ENCODE data around the gene INSIG1.

Gene INSIG1

DNA sequence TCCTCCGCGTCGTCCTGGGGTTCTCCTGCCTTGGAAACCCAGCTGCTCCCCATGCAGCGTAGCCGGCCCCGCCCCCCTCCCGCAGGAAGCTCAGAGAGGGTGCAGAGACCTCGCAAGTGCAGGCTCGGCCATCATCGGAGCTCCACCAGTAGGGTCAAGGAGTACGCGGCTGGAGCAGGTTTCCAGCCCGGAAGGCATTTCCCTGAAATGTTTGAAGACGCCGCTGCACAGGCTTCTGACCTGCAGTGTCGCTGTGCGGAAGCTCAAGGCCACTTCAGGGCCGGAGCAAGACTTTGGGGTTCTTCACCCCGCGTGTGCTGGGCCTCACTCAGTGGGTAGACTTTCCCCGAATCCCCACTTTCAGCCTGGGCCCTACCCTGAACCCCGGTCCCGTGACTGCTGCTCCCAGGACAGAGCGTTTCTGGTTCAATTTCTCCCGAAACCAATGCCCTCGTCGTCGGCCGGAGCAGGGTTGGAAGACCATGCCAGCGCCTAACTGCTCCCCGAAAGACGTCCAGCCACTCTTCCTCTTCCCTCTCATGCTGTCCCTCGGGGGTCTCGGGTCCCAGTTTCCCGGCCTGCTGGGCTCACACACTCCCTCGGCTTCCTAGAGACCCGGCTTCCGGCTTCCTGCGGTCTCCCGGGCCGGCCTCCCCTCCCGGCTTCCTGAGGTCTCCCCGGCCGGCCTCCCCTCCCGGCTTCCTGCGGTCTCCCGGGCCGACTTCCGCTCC lies 52.1 kb downstream of the INSIG1 start:
- DNase-seq (ENCODE audit: low read depth) = no peak

DNA sequence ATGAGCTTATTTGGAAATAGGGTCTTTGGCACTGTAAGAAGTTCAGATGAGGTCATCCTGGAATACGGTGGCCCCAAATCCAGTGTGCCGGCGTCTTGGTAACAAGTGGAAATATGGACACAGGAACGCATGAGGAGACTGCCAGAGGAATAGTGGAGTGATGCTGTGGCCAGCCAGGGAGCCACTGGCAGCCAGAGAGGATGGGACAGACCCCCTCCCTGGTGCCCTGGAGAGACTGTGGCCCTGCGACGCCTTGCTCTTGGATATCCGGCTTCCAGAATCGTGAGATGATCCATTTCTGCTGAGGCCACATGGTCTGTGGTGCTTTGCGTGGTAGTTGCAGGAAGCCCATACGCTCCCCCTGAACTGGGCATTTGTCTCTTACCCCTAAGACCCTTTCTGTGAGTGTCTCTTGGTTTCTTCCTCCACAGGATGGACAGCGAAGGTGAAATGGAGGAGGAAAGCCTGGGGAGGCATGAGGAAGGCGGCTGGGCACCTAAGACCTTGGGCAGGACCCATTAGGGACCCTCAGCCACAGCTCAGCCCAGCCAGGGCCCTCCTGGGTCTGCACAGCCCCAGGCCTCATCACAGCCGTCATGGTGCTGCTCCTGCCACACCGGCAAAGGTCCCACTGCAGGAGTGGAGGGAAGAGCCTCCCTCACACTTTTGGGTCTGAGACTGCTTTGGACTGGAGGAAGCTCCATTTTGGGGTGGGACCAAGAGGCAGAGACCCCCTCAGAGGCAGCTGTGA lies 53.6 kb downstream of the INSIG1 start:
- DNase-seq (ENCODE audit: low read depth) = no peak

DNA sequence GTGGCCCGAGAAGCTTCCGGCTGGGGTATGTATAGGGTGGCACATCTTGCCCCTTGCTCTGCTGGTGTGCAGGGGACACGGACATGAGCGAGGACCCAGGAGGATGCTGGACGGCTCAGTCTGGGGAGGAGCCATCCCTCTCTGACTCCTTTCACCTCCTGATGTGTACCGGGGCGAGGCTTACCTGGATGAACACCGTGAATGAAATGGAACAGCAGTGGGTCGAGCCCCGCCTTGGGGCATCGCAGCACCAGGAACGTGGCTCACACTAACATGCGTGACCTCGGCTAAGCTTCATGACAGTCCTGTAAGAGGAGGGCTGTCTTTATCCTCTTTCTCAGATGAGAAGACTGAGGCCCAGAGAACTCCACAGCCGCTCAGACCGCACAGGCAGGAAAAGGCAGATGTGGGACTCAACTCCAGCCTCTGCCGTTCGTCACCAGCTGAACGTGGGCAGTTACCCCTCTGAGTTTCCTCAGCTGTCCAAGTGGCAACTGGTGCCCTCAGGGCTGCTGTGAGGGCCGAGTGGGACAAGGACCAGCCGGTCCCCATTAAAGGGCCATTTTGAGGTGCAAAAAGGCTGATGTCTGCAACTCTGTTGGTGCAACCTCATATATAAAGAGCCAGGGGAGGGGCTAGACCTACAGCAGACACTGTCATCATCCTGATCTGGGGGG lies 54.5 kb downstream of the INSIG1 start:
- DNase-seq (ENCODE audit: low read depth) = no peak

DNA sequence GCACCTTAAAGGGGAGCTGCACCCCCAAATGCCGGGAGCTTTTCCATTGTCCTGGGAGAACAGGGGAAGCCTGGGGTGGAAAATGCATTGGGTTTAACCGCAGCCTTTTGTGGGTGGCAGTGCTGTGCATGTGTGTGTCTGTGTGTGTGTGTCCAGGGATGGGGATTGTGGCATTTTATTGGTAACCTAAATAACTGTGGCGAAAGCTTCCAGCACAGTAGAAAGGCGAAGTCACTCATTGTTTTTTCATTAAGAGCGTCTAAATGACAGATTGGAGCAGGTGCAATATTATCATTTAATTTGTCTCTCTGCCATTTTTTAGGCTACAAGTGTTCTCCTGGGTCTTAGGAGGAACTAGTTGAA lies 55.1 kb downstream of the INSIG1 start:
- no peak for DNase-seq (ENCODE audit: low read depth)

GRCh38 chr7:155353256-155353897 lies 55.7 kb downstream of the INSIG1 start:
- DNase-seq (ENCODE audit: low read depth) = no peak

- no peak for DNase-seq (ENCODE audit: low read depth)
These were observed 56.8 kb downstream of the INSIG1 start for GRCh38 chr7:155354371-155355048.

DNA sequence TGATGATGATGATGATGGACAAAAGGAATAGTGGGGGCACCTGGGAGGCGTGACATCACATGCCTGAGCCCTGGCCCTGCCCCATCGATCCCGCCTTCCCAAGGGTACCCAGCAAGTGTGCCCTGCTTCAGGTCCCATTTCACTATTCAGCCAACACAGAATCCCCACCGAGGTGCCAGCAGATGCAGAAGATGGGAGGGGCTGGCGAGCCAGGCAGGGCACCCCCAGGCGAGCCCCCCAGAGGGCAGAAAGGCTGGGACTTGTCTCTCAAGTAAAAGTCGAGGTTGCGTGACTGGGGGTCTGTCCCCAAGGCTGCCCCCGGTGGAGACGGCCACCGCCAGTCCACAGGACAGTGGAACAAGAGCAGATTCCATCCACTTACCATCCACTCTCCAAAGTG lies 57.5 kb downstream of the INSIG1 start:
- DNase-seq (ENCODE audit: low read depth) = no peak

GRCh38 chr7:155355745-155356144 lies 58.1 kb downstream of the INSIG1 start:
- DNase-seq (ENCODE audit: low read depth) = no peak

DNA sequence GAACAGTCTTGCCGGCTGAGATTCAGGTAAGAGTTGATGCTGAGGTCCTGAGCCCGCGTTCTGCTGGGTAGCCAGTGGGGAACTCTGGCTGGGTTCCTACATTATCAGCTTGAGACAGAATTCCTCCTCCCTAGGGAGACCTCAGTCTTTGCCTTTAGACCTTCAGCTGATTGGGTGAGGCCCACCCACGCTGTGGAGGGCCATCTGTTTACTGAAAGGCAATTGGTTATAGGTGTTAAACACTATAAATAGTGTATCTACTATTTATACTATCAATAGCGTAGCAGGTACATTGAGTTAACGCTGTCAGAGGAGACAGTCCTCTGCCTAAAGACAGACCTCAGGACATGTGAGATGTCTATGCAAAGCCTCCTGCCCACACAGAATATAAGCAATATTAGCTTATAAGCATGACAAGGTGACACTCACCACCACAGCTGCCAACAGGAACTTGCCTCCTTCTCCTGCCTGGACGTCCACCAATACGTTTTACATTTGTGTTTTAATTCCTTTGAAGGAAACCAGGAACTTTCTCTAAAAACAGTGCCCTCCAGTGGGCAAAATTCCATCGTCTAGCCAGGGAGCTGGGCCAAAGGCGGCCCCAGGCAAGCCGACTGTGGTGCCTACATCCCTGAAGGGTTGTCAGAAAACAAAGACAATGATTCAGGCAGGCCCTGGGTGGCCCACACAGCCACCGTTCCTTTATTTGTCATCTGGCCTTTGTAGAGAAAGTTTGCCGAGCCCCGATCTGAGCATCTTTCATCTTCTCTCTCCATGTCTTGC lies 58.8 kb downstream of the INSIG1 start:
- DNase-seq (ENCODE audit: low read depth) = no peak

GRCh38 chr7:155357573-155358041 lies 59.9 kb downstream of the INSIG1 start:
- DNase-seq (ENCODE audit: low read depth) = no peak

GRCh38 chr7:155358066-155358947 lies 60.6 kb downstream of the INSIG1 start:
- DNase-seq (ENCODE audit: low read depth) = no peak

- DNase-seq (ENCODE audit: low read depth) = no peak
These were observed 61.5 kb downstream of the INSIG1 start for GRCh38 chr7:155358948-155359712.
